HG03045 (cell line): ENCODE results near the gene FAM210A.

Experiments used
- ATAC-seq: cut with Tn5 transposase; IDR thresholded peaks from one replicate; pipeline ENCODE4 v1.9.1; 2021; ENCODE audit warnings: mild to moderate bottlenecking, moderate library complexity; ENCODE audit not compliant: unreplicated experiment

The FAM210A gene

GRCh38 chr18:13623348-13623747 is 103.0 kb downstream of the FAM210A start:
- ATAC-seq, result no peak

- no peak for ATAC-seq
These were observed 103.6 kb downstream of the FAM210A start for GRCh38 chr18:13622751-13623150.

GRCh38 chr18:13621886-13622619 is 104.3 kb downstream of the FAM210A start:
- no peak for ATAC-seq

- no peak for ATAC-seq
These were observed 104.9 kb downstream of the FAM210A start for GRCh38 chr18:13621446-13621849.

GRCh38 chr18:13620818-13621445 is 105.4 kb downstream of the FAM210A start:
- ATAC-seq, result no peak

DNA sequence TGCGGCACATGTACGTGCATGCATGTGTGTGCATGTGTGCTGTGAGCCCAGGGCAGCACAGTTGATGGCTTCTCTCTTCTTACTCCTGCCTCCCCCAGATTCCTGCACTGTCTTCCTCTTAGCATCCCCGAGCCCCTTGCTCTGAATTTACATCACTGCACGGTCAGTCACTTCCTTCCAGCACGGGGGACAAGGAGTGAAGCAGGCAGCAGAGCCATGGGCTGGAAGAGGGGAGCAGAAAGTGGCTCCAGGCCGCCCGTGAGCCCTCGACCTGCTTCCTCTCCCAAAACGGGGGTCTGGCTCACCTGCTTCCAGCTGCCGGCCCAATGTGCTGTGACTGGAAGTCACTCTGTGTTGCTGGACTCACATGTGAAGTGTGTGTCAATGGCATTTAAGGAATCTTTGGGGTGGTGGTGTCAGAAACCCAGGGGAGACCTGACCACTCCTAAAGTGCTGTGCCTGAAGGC is 106.1 kb downstream of the FAM210A start:
- ATAC-seq, result no peak

DNA sequence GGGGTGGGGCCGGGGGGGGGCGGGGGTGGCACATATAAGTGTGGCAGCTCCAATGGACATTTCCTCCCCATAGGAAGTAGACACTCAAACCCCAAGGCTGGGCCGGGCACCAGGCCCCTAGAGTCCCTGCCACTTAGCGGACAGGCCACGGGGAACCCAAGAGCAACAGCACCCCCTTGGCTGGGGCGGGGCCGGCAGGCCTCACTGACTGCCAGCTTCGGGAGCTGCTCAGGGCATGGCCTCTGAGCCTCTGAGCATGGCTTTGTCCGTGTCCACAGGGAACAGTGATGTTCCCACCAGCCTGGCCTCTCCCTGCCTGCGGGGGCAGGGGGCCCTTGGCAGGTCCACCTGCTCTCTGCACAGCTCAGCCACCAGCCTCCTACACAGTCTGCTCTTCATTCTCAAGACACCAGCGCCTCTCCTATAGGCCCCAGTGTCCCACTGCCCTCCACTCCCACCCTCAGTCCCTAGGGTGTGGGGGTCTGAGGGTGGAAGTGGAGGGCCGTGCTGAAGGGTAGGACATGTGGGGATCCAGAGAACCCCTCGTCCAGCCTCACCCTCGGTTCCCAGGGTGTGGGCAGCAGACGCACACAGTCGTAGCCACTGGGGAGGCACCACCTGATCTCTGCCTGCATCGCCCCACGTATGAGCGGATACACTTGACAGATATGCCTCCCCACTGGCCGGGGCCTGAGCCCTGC is 106.7 kb downstream of the FAM210A start:
- ATAC-seq, result no peak

DNA sequence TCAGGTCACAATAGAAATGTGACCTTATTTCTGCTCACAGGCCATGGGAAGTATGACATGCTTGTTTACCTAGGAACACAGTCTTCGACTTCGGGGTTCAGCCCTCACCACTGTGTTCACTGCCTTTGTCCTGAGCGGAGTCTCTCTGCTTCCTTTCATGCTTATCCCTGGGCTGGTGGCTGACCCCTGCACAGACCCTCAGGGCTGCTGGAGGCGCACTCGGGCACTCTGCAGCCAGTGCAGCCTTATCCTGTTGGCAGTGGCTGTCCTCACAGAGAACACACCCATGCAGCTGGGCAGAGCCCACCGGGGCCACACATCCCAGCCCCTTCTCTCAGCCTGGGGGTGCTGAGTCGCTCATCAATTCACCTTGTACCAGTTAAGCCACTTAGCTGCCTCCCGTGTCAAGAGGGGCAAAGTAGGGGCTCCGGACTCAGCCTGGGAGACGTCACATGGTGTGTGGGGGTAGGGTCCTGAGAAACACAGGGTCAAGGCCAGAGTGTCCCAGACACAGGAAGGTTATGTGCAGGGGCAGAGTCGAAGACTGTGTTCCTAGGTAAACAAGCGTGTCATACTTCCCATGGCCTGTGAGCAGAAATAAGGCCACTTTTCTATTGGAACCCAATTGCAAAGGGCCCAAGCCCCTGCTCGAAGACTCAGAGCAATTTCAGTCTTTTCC is 107.5 kb downstream of the FAM210A start:
- no peak for ATAC-seq

DNA sequence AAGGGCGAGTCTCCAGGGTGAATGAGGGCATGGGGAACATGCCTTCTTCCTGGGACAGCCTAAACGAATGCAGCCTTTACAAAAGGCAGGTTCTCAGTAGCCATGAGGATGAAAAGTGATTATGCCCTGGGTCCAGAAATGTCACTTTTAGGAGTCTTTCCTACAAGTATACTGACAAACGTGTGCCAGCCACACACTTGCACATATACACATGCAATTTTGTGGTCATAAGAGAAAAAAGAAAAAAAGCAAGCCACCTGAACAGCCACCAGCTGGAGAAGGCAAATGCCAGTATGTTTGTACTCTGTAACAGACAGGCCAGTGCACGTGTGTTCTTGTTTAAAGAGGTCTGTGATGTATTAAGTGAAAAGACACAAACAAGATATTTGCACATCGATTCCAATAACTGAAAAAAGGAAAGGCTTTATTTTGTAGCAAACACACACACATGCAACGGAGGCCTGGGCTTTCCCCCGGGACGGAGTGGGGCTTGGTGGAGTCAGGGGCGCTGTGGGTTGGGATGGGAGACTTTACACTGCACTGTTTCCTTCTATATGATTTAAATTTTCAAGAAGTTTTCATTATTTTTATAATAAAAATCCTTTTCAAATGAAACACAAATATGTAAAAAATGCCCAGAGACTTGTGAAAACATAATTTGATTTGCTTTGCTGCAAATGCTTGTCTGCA is 108.4 kb downstream of the FAM210A start:
- ATAC-seq, result no peak

- no peak for ATAC-seq
These were observed 109.8 kb downstream of the FAM210A start for GRCh38 chr18:13616525-13617035.

GRCh38 chr18:13616041-13616440 is 110.3 kb downstream of the FAM210A start:
- no peak for ATAC-seq

DNA sequence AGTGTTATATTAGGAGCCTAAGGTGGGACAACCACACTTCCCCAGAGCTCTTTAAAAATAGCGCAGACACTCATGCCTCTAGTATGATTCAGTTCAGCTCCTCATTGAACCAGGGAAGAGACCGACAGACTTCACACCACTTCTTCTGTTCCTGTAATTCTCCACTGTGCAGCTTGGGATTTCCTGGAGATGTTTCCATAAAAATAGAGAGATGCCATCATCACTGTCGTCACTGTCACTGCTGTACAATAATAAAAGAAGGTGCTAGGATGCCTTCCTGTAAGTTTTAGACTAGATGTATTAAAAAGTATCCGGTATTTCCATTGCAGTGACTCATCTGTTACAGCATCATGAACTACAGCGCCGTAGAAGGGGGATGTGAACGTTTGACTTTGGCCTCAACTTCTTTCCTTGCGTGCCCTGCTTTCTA is 110.9 kb downstream of the FAM210A start:
- no peak for ATAC-seq

GRCh38 chr18:13614641-13615288 is 111.6 kb downstream of the FAM210A start:
- no peak for ATAC-seq

GRCh38 chr18:13613591-13614501 is 112.5 kb downstream of the FAM210A start:
- ATAC-seq, result no peak
